NCI-H128 (cell line): ENCODE measurements around the gene FRMD6.
A peak's percentile ranks its signal among the peaks of the same experiment; 100 is the strongest.

ENCODE experiments used
- DNase-seq: peaks from one replicate; lab custom pipeline; 2025; ENCODE audit not compliant: unreplicated experiment; lab: John Stamatoyannopoulos, UW

The FRMD6 gene

DNA sequence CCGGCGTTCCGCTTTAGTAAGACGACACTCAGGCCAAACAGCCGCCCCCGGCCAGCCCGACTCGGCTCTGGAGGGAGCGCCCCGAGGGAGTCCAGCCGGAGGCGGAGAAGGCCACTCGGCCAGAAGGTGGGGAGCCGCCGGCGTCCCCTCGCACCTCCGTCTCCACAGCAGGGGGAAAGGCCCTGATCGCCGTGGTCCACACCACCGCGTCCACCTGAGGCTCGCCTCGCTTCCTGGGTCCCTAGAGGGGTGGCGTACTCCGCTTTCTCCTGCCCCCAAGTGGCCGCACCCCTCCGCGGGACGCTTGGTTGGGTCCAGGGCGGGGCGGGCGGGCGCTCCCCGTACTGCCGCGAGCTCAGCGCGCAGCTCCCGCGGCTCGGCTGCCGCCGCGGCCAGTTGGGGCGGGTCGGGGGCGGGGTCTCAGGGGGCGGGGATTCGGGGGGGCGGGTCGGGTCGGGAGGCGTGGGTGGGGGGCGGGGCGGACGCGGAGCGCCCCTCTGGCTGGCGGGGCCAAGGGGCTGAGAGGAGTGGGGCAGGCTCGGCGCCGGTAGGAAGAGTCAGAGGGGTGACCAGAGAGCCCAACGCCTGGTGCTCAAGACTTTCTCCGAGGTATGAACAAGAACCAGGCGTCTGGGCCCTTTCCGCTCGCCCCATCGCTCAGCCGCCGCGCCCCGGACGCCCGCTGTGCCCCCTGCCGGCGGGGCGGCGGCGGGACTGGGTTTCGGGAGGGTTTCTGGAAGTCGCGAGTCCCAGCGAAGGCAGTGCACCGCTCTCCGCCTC is at the start of gene FRMD6:
Gene FRMD6, plus strand, starts transcription at position 523 of the 780 bp plus-strand sequence. CDS start 37,927 bp downstream, outside the sequence.
- peak; percentile 64 for DNase-seq

DNA sequence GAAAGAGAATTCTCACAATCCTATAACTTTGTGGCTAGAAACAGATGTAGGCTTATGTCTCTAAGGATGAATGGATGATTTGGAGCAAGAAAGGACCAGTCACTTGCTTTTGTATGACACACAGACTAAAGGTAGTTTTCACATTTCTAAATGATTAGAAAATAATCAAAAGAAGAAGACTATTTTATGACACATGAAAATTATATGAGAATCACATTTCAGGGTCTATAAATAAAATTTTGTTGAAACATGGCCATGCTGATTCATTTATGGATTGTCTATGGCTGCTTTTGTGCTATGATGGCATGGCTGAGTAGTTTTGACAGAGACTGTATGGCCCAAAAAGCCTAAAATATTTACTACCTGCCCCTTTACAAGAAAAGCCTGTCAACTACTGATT is 49.4 kb upstream of the FRMD6 start:
- DNase-seq, result no peak

DNA sequence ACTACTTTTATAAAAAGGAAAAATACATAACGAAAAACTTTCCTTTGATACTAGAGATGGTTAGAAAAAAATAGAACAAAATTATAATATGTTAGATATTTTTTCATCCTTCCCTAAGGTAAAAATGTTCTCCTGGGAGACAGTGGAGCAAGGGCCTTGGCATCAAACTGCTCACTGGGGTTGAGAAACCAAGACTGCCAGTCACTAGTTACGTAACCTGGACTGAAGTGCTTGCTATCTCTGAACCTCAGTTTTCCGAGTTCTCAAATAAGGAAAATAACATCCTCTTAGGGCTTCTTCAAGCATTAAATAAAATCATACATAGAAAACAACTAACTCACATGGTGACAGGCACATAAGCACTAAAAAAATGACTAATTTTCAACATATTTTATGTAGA is 48.2 kb upstream of the FRMD6 start:
- no peak for DNase-seq

DNA sequence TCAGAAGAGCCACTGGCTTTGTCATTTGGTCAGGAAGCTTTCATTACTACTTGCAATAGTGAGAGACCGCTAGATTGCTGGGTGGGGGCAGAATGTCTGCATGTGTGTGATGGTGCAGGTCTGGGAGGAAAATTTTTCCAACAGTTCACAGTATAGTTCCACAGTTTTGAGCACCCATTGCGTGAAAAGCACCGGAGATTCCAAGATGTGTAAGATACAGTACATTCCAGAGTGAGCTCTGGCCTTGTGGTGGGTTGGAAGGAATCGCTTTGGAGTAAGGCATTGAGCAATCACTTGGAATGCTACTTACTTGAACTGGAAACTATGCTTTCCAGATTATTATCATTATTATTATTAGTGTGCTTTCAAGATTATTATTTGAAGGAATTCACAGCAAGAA is 47.6 kb upstream of the FRMD6 start:
- DNase-seq, result no peak

DNA sequence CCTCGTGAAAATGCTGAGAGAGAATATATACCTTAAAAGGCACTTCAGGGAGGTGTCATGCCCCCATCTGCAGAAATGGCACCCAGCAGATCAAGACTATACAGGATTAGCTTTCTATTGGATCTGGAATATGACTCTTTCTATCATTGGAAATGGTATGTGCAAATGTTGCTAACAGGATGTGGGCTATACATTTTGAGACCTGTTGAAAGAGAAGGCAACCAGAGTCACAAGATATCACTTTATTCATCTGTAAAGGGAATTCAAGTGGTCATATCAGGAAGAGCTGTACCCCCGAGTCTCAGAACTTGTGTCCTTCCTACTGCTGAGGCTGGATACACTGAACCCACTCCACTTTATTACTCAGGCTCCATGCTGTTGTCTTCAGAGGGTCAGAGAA is 46.1 kb upstream of the FRMD6 start:
- no peak for DNase-seq

DNA sequence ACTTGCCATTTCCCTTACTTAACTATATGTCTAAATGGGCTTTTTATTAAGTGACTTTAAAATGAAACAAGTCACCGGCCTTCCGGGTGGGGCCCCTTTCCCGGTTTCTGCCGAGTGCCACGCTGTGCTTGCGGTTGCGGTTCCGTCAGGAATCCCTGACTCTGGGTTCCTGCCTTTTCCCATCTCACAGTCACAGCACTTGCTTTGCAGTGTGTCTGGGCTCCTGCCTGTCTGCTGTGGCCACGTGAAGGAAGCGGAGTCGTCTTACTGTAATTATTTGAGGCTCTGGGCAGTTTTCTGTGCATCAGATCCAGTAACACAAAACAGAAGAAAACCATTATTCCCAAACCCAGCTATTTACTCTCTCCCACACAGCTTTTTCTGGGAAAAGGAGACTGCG is 44.0 kb upstream of the FRMD6 start:
- DNase-seq, result no peak

DNA sequence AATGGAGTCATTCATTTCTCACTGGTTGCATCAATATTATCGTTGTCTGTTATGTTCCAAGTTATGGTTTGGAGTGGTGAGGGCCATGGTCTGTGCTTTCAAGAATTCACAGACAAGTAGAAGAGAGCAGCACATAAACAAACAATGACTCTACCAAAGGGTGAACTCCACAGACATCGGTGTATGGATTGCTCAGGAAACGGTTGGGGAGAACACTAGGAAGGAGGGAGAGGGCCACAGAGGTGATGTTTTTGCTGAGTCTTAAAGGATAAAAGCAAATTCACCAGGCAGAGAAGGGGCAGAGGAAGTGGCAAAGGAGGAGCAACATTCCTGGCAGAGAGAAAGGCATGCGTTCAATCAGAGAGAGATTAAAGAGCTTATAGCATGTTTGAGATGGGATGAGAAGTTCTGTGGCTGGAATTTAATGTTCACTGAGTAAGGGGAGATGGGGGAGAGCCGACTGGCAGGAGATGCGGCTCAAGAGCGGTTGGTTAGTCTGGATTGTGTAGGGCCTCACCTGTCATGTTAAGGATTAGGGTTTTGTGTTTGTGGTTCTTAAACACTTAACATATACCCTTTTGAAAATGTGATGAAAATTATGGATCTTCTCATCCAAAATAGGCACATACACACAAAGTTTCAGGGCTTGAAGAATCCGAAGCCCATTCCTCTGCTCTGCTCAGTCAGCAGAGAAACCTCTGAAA is 42.3 kb upstream of the FRMD6 start:
- no peak for DNase-seq

DNA sequence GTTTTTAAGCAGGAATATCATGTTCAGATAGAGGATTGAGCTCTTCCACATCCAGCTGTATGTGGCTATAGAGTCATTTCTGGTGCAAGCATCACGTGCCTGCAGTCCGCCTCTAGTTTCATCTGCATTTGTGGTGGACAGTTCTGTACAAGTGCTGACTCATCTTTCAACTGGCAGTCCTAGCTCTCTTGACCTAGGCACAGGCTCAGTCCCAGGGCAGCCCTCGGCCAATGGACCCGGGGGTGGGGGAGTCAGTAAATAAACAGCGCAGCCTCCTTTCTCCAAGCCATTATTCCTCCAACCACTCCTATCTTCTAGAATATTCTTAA is 41.8 kb upstream of the FRMD6 start:
- no peak for DNase-seq

DNA sequence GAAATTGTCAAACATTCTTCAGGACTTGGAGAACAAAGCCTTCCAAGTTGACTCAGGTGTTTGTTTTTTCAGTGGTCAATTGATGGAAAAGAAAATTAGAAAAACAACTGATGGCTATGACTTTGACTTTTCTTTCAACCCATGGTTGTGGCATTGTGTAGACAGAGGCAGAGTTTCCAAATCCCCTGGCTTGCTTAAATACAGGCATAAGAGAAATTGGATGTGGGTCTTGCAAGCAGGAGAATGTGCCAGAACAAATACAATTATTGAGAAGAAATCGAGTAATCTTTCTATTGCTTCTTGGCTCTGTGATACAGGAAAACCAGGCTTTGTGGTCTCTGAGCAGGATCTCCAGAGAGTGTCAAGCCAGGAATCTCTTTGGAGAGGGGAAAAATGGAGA is 40.9 kb upstream of the FRMD6 start:
- no peak for DNase-seq

DNA sequence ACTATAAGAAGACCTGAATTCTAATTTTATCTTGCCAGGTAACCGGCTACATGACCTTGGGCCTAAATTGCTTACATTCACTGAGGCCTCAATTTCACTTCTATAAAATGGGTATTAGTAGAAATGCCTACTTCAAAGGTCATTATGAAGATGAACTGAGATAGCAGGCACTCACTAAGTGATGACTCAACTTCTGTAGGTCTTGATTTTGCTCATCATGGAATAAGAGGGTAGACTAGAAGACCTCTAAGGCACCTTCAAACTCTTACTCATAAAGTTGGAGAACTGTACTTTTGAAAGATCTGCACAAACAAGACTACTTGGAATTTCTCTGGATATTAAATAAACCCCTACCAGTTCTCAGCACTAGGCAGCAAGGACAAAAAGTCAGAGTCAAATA is 39.3 kb upstream of the FRMD6 start:
- DNase-seq, result no peak

DNA sequence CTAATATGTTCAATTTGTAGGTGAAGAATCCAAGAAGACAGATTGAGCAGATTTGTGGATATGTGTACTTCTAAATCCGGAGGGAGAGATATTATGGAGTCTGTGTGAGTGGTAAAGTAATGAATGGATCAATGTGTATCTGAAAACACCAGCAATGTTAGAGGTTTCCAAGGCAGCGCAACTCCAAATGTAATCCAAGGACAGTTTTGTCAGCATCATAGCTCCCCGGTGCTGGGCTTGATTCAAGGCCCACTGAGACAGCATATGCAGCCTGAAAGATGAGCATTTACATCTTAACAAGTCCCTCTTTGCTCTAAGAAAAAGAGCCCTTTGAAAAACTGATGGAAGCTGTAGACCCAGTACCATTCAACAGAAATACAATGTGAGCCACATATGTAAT is 38.3 kb upstream of the FRMD6 start:
- DNase-seq, result no peak

DNA sequence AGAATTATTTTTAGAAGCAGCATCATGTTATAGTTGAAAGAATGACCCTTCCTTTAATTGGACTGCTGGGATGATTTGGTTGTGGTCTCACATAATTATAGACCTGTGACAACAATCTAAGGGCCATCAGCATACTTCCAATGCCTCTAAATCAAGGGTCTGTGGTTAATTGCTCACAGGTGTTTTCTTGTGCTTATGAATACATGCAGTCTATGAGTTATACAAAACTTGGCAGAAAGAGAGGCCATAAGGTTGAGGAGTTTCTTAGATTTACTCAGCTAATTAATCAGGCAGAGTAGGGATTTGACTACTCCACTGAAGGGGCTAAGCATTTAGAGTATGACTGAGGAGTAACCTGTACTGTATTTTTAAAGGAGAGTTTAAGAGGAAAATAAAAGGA is 37.0 kb upstream of the FRMD6 start:
- DNase-seq, result no peak

DNA sequence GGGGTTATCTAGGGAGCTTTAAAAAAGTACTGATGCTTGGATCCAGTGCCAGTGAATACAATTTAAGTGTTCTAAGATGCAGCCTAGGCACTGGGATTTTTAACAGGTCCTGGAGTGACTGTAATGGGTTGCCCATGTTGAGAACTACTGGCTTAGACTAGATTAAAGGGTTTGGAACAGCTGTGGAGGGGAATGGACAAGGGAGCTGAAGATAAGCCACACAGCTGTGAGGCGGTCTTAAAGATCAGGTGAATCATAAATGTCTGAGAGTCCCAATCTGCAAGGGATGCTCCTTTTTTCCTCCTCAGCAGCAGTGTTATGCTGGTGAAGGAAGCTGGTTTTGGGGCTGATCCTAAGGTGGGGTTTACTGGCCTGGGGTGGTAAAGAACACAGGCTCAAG is 35.5 kb upstream of the FRMD6 start:
- no peak for DNase-seq

DNA sequence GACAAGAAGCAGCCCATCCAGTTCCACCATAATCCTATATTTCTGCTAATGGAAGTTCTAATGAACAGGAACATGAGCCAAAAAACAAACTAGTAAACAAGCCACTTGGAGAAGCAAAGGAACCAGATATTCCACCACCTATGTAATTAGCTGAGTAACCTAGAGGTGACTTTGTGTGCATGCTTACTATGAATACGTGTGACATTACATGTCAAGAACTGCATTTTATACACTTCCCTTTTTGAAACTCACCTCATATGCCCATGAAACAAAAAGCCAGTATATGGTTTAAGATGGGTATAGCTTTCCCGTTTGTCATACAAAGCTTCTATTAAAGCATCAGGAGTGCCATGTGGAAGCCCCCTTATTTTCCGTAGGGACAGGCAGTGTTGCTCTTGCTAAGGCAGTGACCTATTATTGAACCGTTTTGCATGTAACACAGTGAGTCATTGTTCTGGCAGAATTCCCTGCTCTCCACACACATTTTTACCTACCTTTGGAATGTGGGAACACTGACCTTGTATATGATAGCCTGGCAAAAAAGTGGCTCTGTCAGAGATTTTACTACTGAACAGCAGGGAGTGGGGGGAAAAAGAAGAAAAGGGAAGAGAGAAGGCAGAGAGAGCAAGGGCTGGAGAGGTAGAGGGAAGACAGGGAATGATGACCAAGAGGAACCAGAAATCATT is 34.8 kb upstream of the FRMD6 start:
- DNase-seq, result no peak

DNA sequence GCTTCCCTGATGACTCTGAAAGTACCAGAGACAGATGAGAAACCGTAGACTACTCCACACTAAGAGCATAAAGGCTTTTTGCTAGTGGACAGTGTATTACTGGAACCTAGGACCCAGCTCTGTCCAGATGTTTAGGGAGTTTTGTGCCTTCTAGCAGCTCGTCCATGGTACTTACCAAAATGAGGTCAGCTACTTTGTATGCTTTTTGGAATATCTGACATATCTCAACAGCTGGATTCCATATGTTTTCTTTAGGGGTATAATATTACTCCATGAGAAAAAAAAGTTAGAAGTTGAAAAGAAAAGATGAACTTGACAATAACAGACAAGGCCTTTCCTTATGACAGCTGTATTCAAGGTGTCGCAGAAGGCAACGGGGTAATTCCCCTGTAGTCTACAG is 32.1 kb upstream of the FRMD6 start:
- no peak for DNase-seq

DNA sequence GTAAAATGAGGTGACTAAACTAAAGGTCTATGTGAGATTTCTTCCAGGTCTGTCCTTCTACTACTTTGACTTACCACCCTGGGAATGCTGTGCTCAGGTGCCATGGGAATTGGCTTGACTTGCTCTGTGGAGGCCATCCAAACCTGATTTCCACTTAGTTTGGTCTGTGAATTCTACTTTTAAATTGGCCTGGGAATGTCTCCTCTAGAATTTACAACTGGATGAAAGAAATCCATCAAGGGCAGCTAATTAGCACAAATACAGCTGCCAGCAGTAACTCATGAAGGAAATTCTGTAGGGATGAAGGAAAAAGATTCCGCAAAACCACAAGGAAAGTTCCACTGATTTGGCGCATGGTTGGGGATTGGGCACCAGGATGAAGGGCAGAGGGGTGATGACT is 31.7 kb upstream of the FRMD6 start:
- DNase-seq, result no peak

DNA sequence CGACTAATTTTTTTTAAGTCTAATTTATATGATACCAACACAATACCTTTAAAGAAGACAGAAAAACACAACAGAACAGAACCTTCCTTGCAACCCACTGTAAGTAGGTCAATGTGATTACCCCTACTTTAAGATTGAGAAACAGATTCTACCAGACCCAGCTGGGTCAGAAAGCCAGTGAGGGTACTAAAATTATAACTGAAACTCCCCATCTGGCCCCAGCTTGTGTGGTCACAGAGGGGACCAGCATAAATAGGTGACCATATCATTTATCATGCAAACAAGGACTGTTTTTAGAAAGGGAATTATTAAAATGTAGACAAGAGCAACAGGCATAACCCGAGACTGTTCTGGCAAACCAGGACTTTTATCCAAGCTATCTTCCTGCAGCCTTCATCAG is 30.1 kb upstream of the FRMD6 start:
- no peak for DNase-seq

DNA sequence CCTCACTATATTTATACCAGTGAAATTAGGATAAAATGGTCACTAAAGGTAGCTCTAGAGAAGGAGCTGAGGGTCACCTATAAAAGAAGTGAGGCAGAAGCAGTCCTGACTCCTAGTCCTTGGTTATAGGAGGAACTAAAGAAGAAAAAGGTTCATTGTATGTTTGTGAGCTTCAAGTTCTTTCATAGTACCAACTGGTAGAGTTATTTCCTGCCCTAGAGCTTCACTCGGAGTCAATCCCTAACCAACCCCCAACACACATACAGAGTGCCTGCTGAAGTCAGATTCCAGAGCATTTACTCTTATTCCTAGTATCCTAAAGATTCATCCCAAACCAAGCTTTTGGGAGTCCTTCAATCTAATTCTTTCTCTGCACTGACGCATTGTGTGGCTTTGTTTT is 29.3 kb upstream of the FRMD6 start:
- DNase-seq, result no peak

DNA sequence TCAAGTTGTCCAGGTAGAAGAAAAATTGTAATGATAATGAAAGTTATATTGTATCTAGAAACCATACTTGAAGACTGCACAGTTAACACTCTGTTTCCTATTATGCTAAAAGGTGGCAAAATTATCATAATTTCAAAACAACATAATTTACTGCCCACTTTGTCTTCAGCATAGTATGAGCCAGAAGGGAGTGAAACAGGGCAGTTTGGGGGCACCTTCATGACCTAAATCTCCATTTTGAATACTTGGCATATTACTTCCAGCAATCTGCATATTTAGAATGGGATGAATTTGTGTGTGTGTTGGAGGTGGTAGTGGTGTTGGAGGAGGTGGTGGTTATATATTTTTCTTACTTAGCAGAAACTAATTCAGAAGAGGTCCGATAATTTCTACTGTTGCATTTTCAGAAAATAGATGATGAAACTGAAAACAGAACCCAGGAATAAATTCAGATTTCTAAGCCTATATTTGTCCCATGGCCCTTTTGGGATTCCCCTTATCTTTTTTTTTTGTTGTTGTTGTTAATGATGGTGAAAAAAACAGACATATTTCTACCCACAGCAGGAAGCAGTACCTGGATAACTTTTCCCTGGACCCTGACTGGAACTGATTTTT is 26.6 kb upstream of the FRMD6 start:
- no peak for DNase-seq

DNA sequence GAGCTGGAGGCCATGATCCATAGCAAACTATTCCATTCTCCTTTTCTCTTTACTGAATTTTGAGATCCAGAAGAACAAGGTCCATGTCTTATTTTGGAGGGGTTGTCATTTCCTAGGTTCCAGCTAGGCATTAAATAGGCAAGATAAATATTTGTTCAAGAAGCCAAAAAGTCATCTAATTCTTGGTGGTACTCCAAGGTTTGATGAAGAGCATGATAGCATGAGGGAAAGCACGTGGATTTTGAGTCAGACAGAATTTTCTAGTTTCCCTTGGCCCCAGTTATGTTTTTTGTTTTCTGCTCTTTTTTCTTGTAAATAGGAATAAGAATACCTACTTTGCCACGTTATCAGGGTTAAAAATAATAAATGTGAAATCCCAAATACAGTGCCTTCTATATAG is 25.5 kb upstream of the FRMD6 start:
- DNase-seq, result no peak

DNA sequence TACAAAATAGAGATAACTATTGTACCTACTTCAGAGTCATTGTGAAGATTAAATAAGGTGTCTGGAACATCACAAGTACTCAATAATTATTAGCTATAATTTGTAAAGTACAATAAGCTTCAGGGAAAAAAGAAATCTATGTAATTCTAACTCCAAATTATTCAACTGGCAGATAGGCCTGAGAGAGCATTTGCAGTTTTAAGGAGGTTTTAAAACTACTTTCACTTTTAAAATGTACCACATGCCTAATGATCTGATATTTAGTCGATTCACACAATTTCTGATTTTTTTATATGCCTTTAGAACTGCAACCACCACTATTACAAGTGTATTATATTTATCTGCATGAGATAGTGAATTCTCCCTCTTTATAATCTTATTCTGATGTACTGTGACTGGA is 24.9 kb upstream of the FRMD6 start:
- no peak for DNase-seq

DNA sequence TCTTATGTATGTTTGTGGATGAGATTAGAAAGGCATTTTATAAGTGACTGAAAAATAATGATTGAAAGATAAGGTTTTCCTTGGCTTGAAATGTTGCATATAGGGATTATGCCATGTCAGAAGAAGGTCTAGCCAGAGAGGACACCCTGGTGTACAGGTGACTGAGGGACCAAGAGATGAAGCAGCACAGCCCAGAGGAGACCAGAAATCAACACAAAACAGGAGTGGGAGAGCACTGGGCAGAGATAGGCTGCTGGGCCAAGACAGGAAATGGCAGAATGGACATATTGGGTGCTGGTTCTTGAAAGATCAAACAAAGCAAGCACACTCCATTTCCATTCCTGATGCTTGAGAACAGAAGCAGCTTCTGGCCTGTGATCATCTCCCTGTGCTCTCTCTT is 24.4 kb upstream of the FRMD6 start:
- DNase-seq, result no peak
